HepG2 (cell line): ENCODE results near the gene MAP3K8. TPM values are rescaled to one million over a fixed set of nuclear protein-coding genes. Genes with fewer than 3 reads are reported as not detected.

Experiments used
- AHR ChIP-seq: IDR thresholded peaks from 2 replicates; pipeline ENCODE4 v1.6.1; 2018; ENCODE audit warnings: missing genetic modification reagents, missing compliant biosample characterization
- BCL6 ChIP-seq: IDR thresholded peaks from 2 replicates; pipeline ENCODE4 v1.6.1; 2016; ENCODE audit warnings: missing genetic modification reagents, missing compliant biosample characterization
- CERS6 ChIP-seq: sonication (generic); formaldehyde crosslinking; IDR thresholded peaks from 2 replicates; pipeline ENCODE4 v1.5.0; 2020; ENCODE audit warnings: missing genetic modification reagents
- FOSL2 ChIP-seq: sonication (generic); formaldehyde crosslinking; IDR thresholded peaks from 2 replicates; pipeline ENCODE4 v1.4.0; 2020; ENCODE audit warnings: missing genetic modification reagents
- FOXP1 ChIP-seq, 2 experiments: fragments of 450-650 bp in 1 of 2; IDR thresholded peaks; 2 replicates each; pipeline ENCODE4 v1.6.1; 2017 to 2018; ENCODE audit warnings: antibody characterized with exemption in 1 of 2
- GFI1 ChIP-seq: sonication (generic); formaldehyde crosslinking; IDR thresholded peaks from 2 replicates; pipeline ENCODE4 v1.5.0; 2020; ENCODE audit warnings: missing genetic modification reagents, mild to moderate bottlenecking, borderline replicate concordance
- HNRNPLL ChIP-seq: fragments of 200-400 bp; formaldehyde crosslinking; IDR thresholded peaks from 2 replicates; pipeline ENCODE4 v1.6.1; 2017; ENCODE audit warnings: mild to moderate bottlenecking, low read depth, low read length; ENCODE audit not compliant: poor library complexity, severe bottlenecking
- HOXA9 ChIP-seq: sonication (generic); formaldehyde crosslinking; IDR thresholded peaks from 2 replicates; pipeline ENCODE4 v1.8.1; 2022; ENCODE audit warnings: missing genetic modification reagents, mild to moderate bottlenecking, moderate library complexity, borderline replicate concordance
- KMT2B ChIP-seq: IDR thresholded peaks from 2 replicates; pipeline ENCODE4 v1.6.1; 2016; ENCODE audit warnings: missing genetic modification reagents, missing compliant biosample characterization
- NR3C1 ChIP-seq: sonication (generic); formaldehyde crosslinking; IDR thresholded peaks from 2 replicates; pipeline ENCODE4 v1.4.0; 2020; ENCODE audit warnings: missing genetic modification reagents
- POGZ ChIP-seq: sonication (generic); formaldehyde crosslinking; IDR thresholded peaks from 2 replicates; pipeline ENCODE4 v1.4.0; 2020; ENCODE audit warnings: mild to moderate bottlenecking, missing genetic modification reagents
- RXRB ChIP-seq: IDR thresholded peaks from 2 replicates; pipeline ENCODE4 v1.6.1; 2016; ENCODE audit warnings: borderline replicate concordance, missing genetic modification reagents, missing compliant biosample characterization
- SP4 ChIP-seq: sonication (generic); formaldehyde crosslinking; IDR thresholded peaks from 2 replicates; pipeline ENCODE4 v1.8.1; 2023; ENCODE audit warnings: mild to moderate bottlenecking, missing genetic modification reagents
- UBTF ChIP-seq: sonication (generic); formaldehyde crosslinking; IDR thresholded peaks from 2 replicates; pipeline ENCODE4 v1.4.0; 2020; ENCODE audit warnings: mild to moderate bottlenecking, missing genetic modification reagents
- ZBTB44 ChIP-seq: sonication (generic); formaldehyde crosslinking; IDR thresholded peaks from 2 replicates; pipeline ENCODE4 v1.4.0; 2020; ENCODE audit warnings: missing genetic modification reagents
- ZC3H4 ChIP-seq: sonication (generic); formaldehyde crosslinking; IDR thresholded peaks from 2 replicates; pipeline ENCODE4 v1.4.0; 2020; ENCODE audit warnings: missing genetic modification reagents, borderline replicate concordance
- ZFP82 ChIP-seq: sonication (generic); formaldehyde crosslinking; IDR thresholded peaks from 2 replicates; pipeline ENCODE4 v1.5.1; 2020; ENCODE audit warnings: mild to moderate bottlenecking, missing genetic modification reagents, borderline replicate concordance
- ZNF543 ChIP-seq: sonication (generic); formaldehyde crosslinking; IDR thresholded peaks from 2 replicates; pipeline ENCODE4 v1.4.0; 2020; ENCODE audit warnings: mild to moderate bottlenecking, missing genetic modification reagents
- ZNF629 ChIP-seq: sonication (generic); formaldehyde crosslinking; conservative IDR thresholded peaks from 2 replicates; pipeline ENCODE4 v1.5.0; 2020; ENCODE audit warnings: missing genetic modification reagents
- ZNF816 ChIP-seq: sonication (generic); formaldehyde crosslinking; IDR thresholded peaks from 2 replicates; pipeline ENCODE4 v1.8.0; 2022; ENCODE audit warnings: missing genetic modification reagents, mild to moderate bottlenecking, borderline replicate concordance
- polyA plus RNA-seq, 8 experiments: library from polyadenylated mRNA; depleted of rRNA in 3 of 8; stranded (reverse) in 7 of 8; unstranded in 1 of 8; fragments of >200 nt; fragmentation: Illumina TruSeq in 4 of 8; extraction: Trizol in 4 of 8; gene quantifications; 2 replicates each; pipeline versions ENCODE4 v1.2.1 to v1.2.3, GENCODE V29; 2011 to 2016; ENCODE audit warnings: low read depth in 4 of 8, missing spikeins in 1 of 8, mixed read lengths in 1 of 8; ENCODE audit not compliant: insufficient read depth in 1 of 8
- total RNA-seq, 5 experiments: library from RNA; depleted of rRNA; stranded (reverse); fragments of >200 nt; fragmentation: Illumina TruSeq; extraction: Trizol; gene quantifications; 2 replicates each; pipeline ENCODE4 v1.2.3, GENCODE V29; 2016; ENCODE audit warnings: low read depth in 1 of 5

MAP3K8 gene
- total and polyA plus RNA-seq, 2 of the 13 experiments (the other 11 are each of a cell fraction or from before 2014, with no cell fraction given), result 19.3 to 37.9 TPM

- TF ChIP-seq CERS6 (0 out of 2 replicates have a peak, but pooled peaks have one; percentile 14), ZNF543 (CRISPR knock-in tag) (no peak), SP4 (CRISPR knock-in tag) (peak; percentile 38), NR3C1 (no peak), ZBTB44 (CRISPR knock-in tag) (no peak), AHR (CRISPR knock-in tag) (peak; percentile 16; the same call in 1 of the 2 replicates), RXRB (CRISPR knock-in tag) (peak; percentile 36; the same call in 1 of the 2 replicates), KMT2B (peak; percentile 36; the same call in 1 of the 2 replicates), HNRNPLL (no peak), POGZ (CRISPR knock-in tag) (peak; percentile 57; the same call in 1 of the 2 replicates), FOSL2 (CRISPR knock-in tag) (peak; percentile 42), ZNF816 (CRISPR knock-in tag) (peak; percentile 83), HOXA9 (CRISPR knock-in tag) (peak; percentile 39; the same call in 1 of the 2 replicates), ZNF629 (CRISPR knock-in tag) (no peak), BCL6 (0 out of 2 replicates have a peak, but pooled peaks have one; percentile 33), ZC3H4 (no peak), ZFP82 (CRISPR knock-in tag) (peak; percentile 83; the same call in 1 of the 2 replicates), FOXP1 (IDR thresholded peaks at IDR 0.05) (no peak), FOXP1 (CRISPR knock-in tag; IDR thresholded peaks at IDR 0.05) (0 out of 2 replicates have a peak, but pooled peaks have one; percentile 7), GFI1 (no peak), UBTF (CRISPR knock-in tag) (peak; percentile 40; the same call in 1 of the 2 replicates)
These were observed at the start of gene MAP3K8 (continued) for GRCh38 chr10:30433730-30434272.
